Esophagus muscularis mucosa (tissue), 3 donors: Measurements from ENCODE around the gene PCP4.

Source experiments
- POLR2AphosphoS5 ChIP-seq, 2 donors: sonication (generic); formaldehyde crosslinking; IDR thresholded peaks; one replicate each; pipeline ENCODE4 v1.6.1; 2017; ENCODE audit warnings: antibody characterized with exemption in 2 of 2
- TF ChIP-seq, protein P1 (sequence below), 3 experiments: fragments of 200-600 bp in 2 of 3; fragments of 450-650 bp in 1 of 3; sonication (generic) in 2 of 3; IDR thresholded peaks; one replicate each; pipeline ENCODE4 v1.5.1; 2017 to 2019; ENCODE audit warnings: antibody characterized with exemption in 3 of 3, mild to moderate bottlenecking in 2 of 3, moderate library complexity in 1 of 3

DNA sequence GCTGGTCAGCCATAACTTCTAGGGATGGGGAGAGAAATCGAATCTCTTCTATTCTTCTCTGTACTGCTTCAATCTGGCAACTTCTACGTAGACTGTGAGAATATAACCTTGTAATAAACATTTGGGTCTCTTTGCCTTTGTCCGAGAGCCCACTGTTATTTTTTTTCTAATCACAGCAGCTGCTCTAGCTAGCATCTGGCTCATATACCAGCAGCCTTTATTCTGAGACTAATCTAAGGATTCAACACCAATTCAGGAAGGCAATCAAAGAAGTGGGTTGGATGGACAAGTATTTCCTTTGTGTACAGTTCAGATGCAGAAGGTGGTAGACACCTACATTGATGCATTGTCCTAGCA lies 15.6 kb downstream of the PCP4 start:
- TF ChIP-seq, protein P1, sequence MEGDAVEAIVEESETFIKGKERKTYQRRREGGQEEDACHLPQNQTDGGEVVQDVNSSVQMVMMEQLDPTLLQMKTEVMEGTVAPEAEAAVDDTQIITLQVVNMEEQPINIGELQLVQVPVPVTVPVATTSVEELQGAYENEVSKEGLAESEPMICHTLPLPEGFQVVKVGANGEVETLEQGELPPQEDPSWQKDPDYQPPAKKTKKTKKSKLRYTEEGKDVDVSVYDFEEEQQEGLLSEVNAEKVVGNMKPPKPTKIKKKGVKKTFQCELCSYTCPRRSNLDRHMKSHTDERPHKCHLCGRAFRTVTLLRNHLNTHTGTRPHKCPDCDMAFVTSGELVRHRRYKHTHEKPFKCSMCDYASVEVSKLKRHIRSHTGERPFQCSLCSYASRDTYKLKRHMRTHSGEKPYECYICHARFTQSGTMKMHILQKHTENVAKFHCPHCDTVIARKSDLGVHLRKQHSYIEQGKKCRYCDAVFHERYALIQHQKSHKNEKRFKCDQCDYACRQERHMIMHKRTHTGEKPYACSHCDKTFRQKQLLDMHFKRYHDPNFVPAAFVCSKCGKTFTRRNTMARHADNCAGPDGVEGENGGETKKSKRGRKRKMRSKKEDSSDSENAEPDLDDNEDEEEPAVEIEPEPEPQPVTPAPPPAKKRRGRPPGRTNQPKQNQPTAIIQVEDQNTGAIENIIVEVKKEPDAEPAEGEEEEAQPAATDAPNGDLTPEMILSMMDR (IDR thresholded peaks at IDR 0.05), result no peak
- TF ChIP-seq POLR2AphosphoS5 (IDR thresholded peaks at IDR 0.05), result no peak
